Ramos (cell line): ENCODE data around the gene VWA8.
"Not testable (repeated sequence)": the region's sequence is repeated elsewhere in the genome, so short reads cannot be mapped to it uniquely, and the experiment has no call there.

Experiments
- in situ Hi-C: fragments of 300-500 bp; cut with MboI; formaldehyde crosslinking; loops from one replicate; pipeline ENCODE4 v1.14.3; 2022; ENCODE audit warnings: low sequenced_read_pairs; ENCODE audit not compliant: unreplicated experiment

VWA8 gene

DNA sequence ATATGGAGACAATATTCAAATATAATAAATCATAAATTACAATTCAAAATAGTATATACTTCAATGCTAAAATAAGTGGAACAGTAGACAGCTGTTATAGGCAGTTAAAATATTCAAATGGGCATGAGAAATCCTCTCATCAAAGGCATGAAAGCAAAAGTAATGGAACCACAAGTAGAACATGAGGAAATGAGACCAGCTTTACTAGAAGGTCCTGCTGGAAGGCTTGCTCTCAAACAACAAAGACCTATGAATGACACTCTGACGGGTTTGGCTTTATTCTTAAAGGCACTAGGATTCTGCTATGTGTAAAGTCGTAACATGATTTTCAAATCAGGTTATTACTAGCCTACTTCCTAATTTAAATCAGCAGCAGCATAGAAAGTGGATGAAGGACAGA is 148.1 kb downstream of the VWA8 start:
- in situ Hi-C loops: no loop called here

- in situ Hi-C loops: no loop called here
Observed at GRCh38 chr13:41812237-41812636, 148.7 kb downstream of the VWA8 start.

GRCh38 chr13:41811588-41812021 is 149.3 kb downstream of the VWA8 start:
- in situ Hi-C loops: no loop called here

DNA sequence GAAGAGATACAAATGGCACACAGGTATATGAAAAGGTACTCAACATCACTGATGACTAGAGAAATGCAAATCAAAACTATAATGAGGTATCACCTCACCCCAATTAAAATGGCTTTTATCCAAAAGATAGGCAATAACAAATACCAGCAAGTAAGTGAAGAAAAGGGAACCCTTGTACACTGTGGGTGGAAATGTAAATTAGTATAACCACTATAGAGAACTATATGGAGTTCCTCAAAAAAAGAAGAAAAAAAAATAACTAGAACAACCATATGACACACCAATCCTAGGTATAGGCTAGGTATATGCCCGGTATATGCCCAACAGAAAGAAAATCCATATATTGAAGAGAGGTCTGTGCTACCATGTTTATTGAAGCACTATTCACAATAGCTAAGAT is 150.9 kb downstream of the VWA8 start:
- in situ Hi-C loops: no loop called here

DNA sequence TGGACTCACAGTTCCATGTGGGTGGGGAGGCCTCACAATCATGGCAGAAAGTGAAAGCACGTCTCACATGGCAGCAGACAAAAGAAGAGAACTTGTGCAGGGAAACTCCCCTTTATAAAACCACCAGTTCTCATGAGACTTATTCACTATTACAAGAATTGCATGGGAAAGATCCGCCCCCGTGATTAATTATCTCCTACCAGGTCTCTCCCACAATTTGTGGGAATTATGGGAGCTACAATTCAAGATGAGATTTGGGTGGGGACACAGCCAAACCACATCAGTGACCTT is 157.5 kb downstream of the VWA8 start:
- in situ Hi-C loops: not testable (repeated sequence)

DNA sequence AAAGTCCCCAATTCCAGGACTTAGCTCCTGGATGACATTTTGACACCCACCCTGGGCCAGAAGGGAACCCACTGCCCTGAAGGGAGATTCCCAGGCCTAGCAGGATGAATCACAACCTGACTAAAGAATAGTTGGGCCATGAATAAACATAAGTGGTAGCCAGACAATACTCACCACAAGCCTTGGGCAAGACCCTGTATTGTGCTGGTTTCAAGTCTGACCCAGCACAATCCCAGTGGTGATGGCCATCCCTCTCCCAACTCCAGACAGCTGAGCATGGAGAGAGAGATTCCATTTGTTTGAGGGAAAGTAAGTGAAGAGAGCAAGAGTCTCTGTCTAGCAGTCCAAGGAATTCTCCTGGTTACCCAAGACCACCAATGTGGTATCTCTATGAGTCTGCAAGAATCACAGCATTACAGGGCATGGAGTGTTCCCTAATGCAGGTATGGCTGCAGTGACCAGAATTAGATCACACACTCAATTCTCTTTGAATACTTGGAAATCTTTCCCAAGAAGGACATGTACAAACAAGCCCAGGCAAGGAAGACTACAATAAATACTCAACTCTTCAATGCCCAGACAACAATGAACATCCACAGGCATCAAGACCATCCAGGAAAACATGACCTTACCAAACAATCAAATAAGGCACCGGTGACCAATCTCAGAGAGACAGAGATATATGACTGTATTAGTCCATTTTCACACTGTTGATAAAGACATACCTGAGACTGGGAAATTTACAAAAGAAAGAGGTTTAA is 158.0 kb downstream of the VWA8 start:
- in situ Hi-C loops: no loop called here

GRCh38 chr13:41802043-41802683 is 158.7 kb downstream of the VWA8 start:
- in situ Hi-C loops: no loop called here

- in situ Hi-C loops: no loop called here
Observed at GRCh38 chr13:41791056-41791455, 169.9 kb downstream of the VWA8 start.

DNA sequence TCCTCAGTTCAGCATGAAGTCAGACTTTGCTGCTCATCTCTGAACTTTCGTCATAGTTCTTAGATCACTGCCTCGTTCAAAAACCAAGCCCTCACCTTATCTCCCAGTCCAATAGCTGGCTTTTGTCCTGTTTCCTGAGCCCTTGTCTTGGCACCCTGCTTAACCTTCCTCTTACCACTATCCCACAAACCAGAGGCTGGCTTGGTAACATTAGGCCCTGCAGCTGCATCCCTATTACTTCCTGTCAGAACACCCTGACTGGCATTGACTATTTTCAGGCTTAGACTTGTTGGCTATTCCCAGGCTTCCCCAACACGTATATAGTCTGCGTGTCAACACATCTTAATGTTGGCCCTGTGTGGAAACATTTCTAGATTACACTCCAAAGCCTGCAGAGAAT is 172.4 kb downstream of the VWA8 start:
- in situ Hi-C loops: no loop called here

DNA sequence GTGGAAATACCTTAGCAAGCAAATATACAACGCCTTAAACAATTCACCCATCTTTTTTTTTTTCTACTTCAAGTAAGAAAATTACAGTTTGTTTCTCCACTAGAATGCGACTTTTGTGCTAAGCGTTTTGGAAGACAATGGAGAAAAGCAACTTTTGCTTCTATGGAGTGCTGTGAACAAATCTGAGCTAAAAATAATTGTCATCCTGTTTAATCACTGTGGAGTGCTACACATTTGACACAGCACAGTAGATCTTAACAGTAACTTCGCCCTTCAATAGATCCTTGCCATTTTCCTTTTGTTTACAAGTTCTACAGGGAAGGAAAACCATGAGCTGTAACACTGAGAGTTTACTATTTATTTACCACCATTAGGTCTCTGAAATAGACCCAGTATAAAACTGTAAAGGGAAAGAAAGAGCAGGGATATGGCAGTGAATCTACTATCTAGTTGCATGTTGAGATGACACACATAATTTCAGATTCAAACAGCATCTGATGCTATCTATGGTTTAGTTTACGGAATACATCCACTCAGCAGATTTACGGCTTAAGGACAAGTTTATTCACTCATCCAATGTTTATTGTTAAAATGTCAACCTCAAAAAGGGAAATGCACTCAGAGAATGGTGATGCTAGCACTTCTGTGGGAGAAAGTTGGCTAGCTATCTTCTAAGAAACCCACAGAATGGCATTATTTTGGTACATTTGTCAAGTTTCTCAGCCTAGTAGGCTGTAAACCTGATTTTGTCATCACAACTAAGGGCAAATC is 175.3 kb downstream of the VWA8 start:
- in situ Hi-C loops: no loop called here

- in situ Hi-C loops: no loop called here
Observed at GRCh38 chr13:41782086-41782485, 178.8 kb downstream of the VWA8 start.

- in situ Hi-C loops: no loop called here
Observed at GRCh38 chr13:41780715-41781706, 179.9 kb downstream of the VWA8 start.

- in situ Hi-C loops: no loop called here
Observed at GRCh38 chr13:41775251-41775650, 185.7 kb downstream of the VWA8 start.

GRCh38 chr13:41774605-41775218 is 186.2 kb downstream of the VWA8 start:
- in situ Hi-C loops: no loop called here

- in situ Hi-C loops: no loop called here
Observed at GRCh38 chr13:41767801-41768200, 193.1 kb downstream of the VWA8 start.

DNA sequence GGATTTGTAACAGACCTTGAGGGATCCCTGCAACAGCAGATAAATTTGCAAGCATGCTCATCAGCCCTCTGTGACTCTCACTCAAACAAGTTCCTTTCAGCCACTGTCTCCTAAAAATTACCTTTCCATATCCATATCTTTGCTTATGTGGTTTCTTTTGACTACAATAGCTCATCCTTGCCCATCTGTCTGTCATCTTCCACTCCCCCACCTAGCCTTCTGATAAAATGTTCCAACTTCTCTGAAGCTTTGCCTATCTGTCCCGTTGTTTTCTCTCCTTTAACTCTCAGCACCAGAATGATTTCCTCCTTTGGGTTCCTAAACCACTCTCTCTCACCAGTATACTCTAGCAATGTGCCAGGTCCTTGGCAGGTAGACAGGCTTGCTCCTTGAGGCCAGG is 194.5 kb downstream of the VWA8 start:
- in situ Hi-C loops: no loop called here

DNA sequence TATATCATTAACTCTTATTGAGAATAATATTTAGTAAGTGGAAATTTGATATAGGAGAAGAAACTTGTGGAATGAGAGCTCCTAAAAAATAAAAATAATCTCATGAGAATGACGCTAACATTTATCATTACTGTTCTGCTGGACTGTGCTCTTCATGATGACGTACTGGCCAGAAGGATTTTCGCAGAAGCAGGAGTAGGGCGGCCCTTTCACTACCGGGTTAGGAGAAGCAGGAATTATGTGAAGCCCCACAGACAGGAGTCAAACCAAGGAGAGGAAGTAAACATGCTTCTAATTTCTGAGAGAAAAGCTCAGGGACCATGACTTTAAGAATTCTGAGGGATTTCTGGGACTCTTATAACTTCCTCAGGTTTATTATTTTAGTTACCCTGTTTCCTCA is 195.1 kb downstream of the VWA8 start:
- in situ Hi-C loops: no loop called here

- in situ Hi-C loops: no loop called here
Observed at GRCh38 chr13:41765020-41765419, 195.9 kb downstream of the VWA8 start.

DNA sequence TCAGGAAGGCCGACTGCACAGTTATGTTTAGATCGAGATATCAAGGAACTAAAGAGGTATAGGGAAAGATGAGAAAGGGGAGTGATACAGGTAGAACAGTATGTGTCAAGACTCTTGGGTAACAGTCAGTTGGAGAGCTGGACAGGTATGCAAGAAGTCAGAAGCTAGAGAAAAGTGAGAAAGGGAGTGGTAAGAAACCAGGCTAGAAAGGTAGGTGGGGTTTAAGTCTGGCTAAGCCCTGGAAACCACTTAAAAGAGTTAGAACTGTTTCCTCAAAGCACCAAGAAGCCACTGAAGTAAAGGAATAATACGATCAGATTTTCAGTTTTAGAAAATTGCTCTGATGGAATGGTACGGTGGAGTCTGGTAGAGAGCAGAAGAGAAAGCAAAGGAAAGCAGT is 196.4 kb downstream of the VWA8 start:
- in situ Hi-C loops: no loop called here

DNA sequence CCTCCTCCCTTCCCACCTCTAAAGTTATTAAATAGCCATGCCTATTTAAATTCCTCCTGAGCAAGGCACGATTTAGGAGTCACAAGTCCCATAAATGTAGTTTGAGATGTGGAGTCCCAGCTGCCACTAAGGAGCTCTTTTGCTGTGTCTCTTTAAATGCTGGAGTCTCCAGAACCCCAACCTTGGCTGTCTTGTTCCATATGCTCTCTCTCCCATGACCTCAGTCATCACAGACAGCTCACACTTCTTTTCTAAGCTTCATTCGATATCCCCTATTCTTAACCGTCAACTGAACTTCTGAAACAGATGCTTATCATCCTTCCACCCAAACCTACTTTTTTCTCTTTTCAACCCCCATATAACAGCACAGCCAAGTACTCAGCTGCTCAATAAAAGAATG is 197.1 kb downstream of the VWA8 start:
- in situ Hi-C loops: no loop called here
